Naive B cell (primary cell): Measurements from ENCODE around the gene BZW2. TPM values are rescaled to one million over a fixed set of nuclear protein-coding genes. Genes with fewer than 3 reads are reported as not detected.
"Not testable (repeated sequence)": the region's sequence is repeated elsewhere in the genome, so short reads cannot be mapped to it uniquely, and the experiment has no call there.

ENCODE experiments used
- ATAC-seq, 2 donors: fragments of 150-1000 bp; cut with Tn5 transposase; 2 replicates each; pipeline ENCODE4 v1.10.0; 2021; ENCODE audit warnings: low read depth in 2 of 2, mild to moderate bottlenecking in 2 of 2, moderate library complexity in 2 of 2
- DNase-seq: peaks from one replicate; pipeline ENCODE4 v3.0.0; 2022
- H3K27ac Mint-ChIP-seq, 6 donors: one replicate each; pipeline ENCODE4 v1.8.0; 2020 to 2022; ENCODE audit warnings: mild to moderate bottlenecking in 6 of 6, mixed read lengths in 6 of 6, moderate library complexity in 5 of 6, inconsistent platforms in 2 of 6
- H3K27me3 Mint-ChIP-seq, 3 donors: one replicate each; pipeline ENCODE4 v1.8.0; 2021 to 2022; ENCODE audit warnings: mixed read lengths in 3 of 3, mild to moderate bottlenecking in 1 of 3
- H3K36me3 Mint-ChIP-seq, 2 donors: one replicate each; pipeline ENCODE4 v1.8.0; 2020 to 2022; ENCODE audit warnings: mixed read lengths in 2 of 2, inconsistent platforms in 1 of 2, mild to moderate bottlenecking in 1 of 2
- H3K4me1 Mint-ChIP-seq, 3 donors: one replicate each; pipeline ENCODE4 v1.8.0; 2020 to 2022; ENCODE audit warnings: mixed read lengths in 3 of 3, inconsistent platforms in 1 of 3, mild to moderate bottlenecking in 1 of 3, moderate library complexity in 1 of 3
- H3K4me3 Mint-ChIP-seq, 8 donors: one replicate each; pipeline ENCODE4 v1.8.0; 2020 to 2022; ENCODE audit warnings: mild to moderate bottlenecking in 8 of 8, mixed read lengths in 8 of 8, moderate library complexity in 8 of 8, inconsistent platforms in 2 of 8
- H3K9me3 Mint-ChIP-seq, 7 donors: one replicate each; pipeline ENCODE4 v1.8.0; 2020 to 2022; ENCODE audit warnings: mixed read lengths in 7 of 7, mild to moderate bottlenecking in 5 of 7, inconsistent platforms in 2 of 7, moderate library complexity in 1 of 7
- polyA plus RNA-seq, 6 donors: library from polyadenylated mRNA; unstranded; fragments of 300-500 nt; fragmentation: Illumina TruSeq; gene quantifications; one replicate each; pipeline ENCODE4 v1.2.3, GENCODE V29; 2021; ENCODE audit warnings: low read depth in 6 of 6

BZW2 gene
- polyA plus RNA-seq, 6 donors from 2014 or later: 38.6 to 71.2 (median 53.4) TPM

DNA sequence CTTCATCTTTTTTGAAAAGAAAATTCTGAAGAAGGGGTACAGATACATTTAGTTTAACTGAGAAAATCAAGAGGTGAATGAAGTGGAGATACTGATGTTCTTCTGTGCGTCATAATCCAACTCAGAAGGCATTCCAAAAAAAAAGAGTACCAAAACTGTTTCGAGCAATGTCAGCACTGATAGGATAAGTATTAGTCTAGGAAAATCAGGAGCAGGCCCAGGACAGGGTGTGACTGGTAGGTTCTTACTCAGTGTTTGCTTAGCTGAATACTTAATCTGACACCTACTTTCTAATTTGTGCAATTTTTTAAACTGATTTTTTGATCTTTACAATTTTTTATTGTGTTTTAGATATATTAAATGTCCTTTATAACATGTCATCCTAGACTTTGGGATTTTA is 4.3 kb downstream of the BZW2 start:
- Mint-ChIP-seq H3K4me3 (no peak overlapping the region), H3K27me3 (no peaks in the 10 kb centered on the region), H3K4me1 (peaks cover 38 to 54% (median 49%) of the 10 kb centered on the region in 3 donors), H3K9me3 (no peaks in the 10 kb centered on the region), H3K27ac (peak overlapping the region in 1 of 6 donors; percentile 45), H3K36me3 (peaks cover 0 to 3% of the 10 kb centered on the region in 2 donors)
- DNase-seq (no peak), ATAC-seq (no peak)

DNA sequence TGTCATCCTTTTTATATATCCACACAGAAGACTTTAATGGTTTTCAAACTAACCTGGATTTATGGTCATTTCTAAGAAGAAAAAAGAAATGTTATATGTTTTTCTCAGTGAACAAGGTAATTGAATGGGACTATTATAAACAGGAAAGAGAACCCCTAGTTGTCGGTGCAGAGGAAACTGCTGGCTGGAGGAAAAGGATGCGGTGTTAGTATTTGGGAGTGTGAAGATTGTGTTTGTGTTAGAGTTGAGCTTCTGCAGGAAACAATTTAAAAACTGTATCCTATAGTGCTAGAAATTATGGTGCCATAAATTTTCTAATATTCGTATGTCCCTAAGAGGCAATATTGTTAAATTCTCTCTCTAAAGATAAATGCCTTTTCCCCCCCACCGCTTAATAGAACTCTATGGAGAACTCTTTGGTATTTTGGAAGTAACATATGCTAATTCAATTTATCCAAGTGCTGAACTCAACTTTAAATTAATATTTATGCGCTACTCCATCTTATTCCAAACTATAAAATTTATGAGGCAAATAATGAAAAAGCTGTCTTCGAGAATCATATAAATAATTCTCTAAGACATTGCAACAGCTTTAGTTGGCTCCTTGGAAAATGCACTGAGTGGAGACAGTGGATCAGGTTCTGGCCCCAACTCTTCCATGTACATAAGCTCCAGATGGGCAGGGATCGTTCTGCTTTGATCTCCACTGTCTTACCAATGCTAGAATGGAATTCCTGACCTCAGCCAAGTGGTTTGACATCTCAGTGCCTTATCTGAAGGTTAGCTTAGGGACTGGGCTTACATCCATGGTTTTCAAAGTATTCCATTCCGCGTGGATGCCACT is 5.6 kb downstream of the BZW2 start:
- no peak overlapping the region for H3K4me3 Mint-ChIP-seq
- no peak for DNase-seq
- H3K4me1 Mint-ChIP-seq: peaks cover 37 to 52% (median 46%) of the 10 kb centered on the region in 3 donors
- no peaks in the 10 kb centered on the region for H3K9me3 Mint-ChIP-seq
- no peak for ATAC-seq
- peak overlapping the region in 1 of 6 donors; percentile 56 for H3K27ac Mint-ChIP-seq
- H3K36me3 Mint-ChIP-seq: peaks cover 0 to 3% of the 10 kb centered on the region in 2 donors
- no peaks in the 10 kb centered on the region for H3K27me3 Mint-ChIP-seq

DNA sequence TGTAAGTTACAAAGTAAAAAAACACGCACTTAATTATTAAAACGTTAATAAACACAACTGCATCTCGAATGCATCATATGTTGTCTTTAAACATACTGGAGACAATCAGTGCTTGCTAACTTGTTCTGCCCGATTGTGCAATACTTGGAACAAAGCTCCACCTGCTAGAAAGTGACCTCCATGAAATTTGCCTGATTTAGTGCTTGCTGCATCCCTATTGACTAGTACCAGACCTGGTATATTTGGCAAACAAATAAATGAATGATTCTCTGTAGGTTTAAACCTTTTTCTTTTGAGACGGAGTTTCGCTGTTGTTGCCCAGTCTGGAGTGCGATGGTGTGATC is 6.2 kb downstream of the BZW2 start:
- H3K27me3 Mint-ChIP-seq: no peaks in the 10 kb centered on the region
- peaks cover 32 to 47% (median 40%) of the 10 kb centered on the region in 3 donors for H3K4me1 Mint-ChIP-seq
- H3K9me3 Mint-ChIP-seq: no peaks in the 10 kb centered on the region
- H3K4me3 Mint-ChIP-seq: no peak overlapping the region
- DNase-seq: no peak
- no peak for ATAC-seq
- H3K36me3 Mint-ChIP-seq: peaks cover 0 to 3% of the 10 kb centered on the region in 2 donors
- no peak overlapping the region for H3K27ac Mint-ChIP-seq

DNA sequence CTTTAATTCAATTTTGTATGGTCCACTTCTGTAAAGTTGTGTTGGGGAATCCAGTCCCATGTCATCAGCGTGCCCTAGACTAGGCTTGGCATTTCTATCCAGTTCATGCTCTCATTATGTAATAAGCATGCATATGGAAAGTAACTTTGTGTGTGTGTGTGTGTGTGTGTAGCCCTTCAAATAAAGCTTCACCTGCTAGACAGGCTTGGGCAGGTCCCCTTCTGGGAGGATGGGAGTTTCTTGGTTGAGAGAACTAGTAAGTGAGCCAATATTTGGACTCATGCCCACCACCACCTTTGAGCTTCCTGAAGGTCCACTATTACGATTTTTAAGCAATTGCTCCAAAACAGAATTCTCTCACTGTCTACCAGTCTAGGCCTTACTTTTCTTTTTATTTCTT is 6.9 kb downstream of the BZW2 start:
- Mint-ChIP-seq H3K27ac (peak overlapping the region in 1 of 6 donors; percentile 40), H3K4me1 (peaks cover 32 to 44% (median 40%) of the 10 kb centered on the region in 3 donors), H3K9me3 (no peaks in the 10 kb centered on the region), H3K27me3 (no peaks in the 10 kb centered on the region), H3K36me3 (peaks cover 0 to 3% of the 10 kb centered on the region in 2 donors), H3K4me3 (no peak overlapping the region)
- ATAC-seq: no peak
- DNase-seq: no peak

DNA sequence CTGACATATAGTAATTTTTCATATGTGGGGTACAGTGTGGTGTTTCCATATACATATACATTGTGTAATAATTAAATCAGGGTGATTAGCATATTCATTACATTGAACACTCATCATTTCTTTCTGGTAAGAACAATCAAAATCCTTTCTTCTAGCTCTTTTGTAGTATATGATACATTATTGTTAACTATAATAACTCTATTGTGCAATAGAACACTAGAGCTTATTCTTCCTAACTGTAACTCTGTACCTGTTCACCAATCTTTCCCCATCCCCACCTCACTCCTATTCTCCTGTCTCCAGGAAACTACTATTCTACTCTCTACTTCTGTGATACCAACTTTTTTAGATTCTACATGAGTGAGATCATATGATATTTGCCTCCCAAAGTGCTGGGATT is 9.4 kb downstream of the BZW2 start:
- peaks cover 20 to 33% (median 28%) of the 10 kb centered on the region in 3 donors for H3K4me1 Mint-ChIP-seq

DNA sequence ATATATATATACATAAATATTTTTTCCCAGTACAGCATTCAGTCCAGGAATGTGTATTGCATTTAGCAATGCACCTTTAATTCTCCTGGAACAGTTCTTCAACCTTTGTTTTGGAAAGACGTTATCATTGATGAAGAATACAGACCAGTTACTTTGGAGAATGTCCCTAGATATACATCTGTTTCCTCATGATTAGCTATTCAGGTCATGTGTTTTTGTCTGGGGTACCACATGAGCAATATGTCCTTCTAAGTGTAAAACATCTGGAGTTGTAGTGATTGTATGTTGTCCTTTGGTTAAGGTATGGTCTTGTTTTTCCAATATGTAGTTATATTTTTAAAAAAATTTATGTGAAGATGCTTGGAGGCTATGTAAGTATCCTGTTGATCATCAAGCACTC is 10.2 kb downstream of the BZW2 start:
- DNase-seq (no peak), ATAC-seq (no peak)
- Mint-ChIP-seq H3K36me3 (no peaks in the 10 kb centered on the region), H3K4me1 (peaks cover 22 to 31% (median 27%) of the 10 kb centered on the region in 3 donors), H3K4me3 (no peak overlapping the region), H3K27me3 (no peaks in the 10 kb centered on the region), H3K9me3 (no peaks in the 10 kb centered on the region), H3K27ac (no peak overlapping the region)

More for the DNA sequence above, 9.4 kb downstream of the BZW2 start:
- Mint-ChIP-seq H3K27me3 (no peaks in the 10 kb centered on the region), H3K36me3 (no peaks in the 10 kb centered on the region), H3K4me3 (no peak overlapping the region), H3K9me3 (no peaks in the 10 kb centered on the region), H3K27ac (no peak overlapping the region)
- ATAC-seq (no peak), DNase-seq (no peak)

DNA sequence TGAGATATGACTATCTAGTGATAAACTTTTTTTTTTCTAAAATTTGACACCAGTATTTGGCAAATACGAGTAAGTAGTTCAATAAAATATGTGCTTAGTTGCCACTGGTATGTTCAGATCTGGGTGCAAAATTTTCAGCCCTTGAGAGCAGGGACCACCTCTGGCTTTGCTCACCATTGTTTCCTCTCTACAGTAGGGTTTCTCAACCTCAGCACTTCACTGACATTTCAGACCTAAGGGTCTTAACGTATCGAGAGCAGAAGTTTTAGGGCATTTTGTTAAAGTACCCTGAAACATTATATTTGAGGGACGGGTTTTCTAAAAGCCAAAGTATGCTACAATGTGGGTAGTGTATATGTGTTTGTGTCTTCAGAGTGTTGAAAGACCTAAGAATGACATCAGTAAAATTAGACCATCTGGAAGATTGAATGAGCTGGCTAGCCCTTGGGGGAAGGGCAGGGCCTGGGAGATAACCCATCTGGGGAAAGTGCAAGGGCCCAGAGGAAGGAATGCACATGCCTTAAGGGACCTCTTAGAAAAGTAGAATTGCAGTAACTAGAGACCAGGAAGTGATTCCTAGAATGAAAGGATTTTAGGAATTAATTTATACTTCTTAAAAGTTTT is 11.8 kb downstream of the BZW2 start:
- H3K9me3 Mint-ChIP-seq: no peaks in the 10 kb centered on the region
- no peak for ATAC-seq
- no peaks in the 10 kb centered on the region for H3K27me3 Mint-ChIP-seq
- H3K4me3 Mint-ChIP-seq: no peak overlapping the region
- DNase-seq: no peak
- H3K36me3 Mint-ChIP-seq: no peaks in the 10 kb centered on the region
- H3K4me1 Mint-ChIP-seq: peaks cover 21 to 30% (median 23%) of the 10 kb centered on the region in 3 donors
- peak overlapping the region in 2 of 6 donors; percentile 35 to 89 for H3K27ac Mint-ChIP-seq

DNA sequence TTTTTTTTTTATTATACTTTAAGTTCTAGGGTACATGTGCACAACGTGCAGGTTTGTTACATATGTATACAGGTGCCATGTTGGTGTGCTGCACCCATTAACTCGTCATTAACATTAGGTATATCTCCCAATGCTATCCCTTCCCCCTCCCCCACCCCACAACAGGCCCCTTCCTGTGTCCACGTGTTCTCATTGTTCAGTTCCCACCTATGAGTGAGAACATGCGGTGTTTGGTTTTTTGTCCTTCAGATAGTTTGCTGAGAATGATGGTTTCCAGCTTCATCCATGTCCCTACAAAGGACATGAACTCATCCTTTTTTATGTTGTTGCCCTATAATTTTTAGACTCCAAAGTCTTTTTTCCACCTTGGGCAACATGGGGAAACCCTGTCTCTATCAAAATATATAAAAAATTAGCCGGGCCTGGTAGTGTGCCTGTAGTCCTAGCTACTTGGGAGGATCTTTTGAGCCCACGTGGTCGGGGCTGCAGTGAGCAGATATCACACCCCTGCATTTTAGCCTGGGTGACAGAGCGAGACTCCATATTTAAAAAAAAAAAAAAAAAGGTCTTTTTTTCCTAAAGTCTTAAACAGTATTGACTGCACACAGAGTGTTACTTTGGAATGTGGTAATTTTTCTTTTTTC is 14.0 kb downstream of the BZW2 start:
- not testable (repeated sequence) for ATAC-seq, H3K4me3 Mint-ChIP-seq, H3K9me3 Mint-ChIP-seq, DNase-seq, H3K27ac Mint-ChIP-seq, H3K36me3 Mint-ChIP-seq, H3K27me3 Mint-ChIP-seq
- peaks cover 16 to 25% (median 18%) of the 10 kb centered on the region in 3 donors for H3K4me1 Mint-ChIP-seq

DNA sequence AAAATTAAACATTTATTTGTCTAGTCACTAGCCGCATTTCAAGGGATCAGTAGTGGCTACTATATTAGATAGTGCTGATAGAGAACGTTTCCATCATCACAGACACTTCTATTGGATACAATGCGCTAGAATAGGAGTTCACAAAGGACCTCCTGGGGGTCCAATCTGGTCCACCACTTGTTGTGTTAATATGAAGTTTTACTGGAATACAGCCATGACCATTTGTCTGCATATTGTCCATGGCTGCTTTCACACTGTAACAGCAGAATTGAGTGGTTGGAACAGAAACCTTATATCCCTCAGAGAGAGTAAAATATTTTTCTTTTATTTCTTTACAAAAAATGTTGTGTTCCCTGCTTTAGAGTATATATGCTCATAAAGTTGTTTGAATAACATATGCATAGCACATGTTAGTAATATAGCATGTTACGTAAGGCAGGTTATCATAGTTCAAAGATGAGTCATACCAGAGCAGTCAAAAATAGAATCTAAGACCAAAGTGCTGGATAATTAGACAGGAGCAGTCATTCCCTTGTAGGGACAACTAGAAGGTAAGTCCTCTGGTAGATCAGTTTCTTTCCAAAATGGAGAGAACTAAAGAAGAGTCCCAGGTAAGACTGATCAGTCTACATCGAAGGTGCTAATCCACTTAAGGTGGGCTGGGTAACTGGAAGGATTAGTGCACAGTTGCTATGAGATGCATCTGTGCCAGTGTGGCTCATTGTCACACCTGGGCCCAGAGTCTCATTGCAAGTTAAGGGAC is 14.9 kb downstream of the BZW2 start:
- Mint-ChIP-seq H3K36me3 (peaks cover 0 to 5% of the 10 kb centered on the region in 2 donors), H3K9me3 (no peaks in the 10 kb centered on the region), H3K4me3 (no peak overlapping the region), H3K27me3 (no peaks in the 10 kb centered on the region), H3K27ac (peak overlapping the region in 1 of 6 donors; percentile 9), H3K4me1 (peaks cover 12 to 20% (median 15%) of the 10 kb centered on the region in 3 donors)
- DNase-seq (no peak), ATAC-seq (no peak)

DNA sequence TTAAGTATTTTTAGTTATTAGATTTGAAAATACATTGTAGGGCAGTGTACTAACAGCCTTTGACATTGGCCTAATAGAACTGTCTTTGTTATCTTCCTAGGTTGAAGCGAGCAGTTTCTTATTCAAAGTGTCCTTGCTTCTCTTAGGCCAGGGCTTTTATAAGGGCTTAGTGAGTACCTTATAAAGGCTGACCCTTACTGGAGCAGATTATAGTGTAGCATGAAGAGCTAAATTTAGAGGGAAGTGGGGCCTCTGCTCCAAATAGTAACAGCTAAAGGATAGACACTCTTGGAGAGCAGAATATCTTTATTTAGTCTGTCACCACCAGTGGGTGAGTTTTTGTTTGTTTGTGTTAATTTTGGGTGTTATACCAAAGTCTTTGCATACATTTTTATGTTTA is 15.9 kb downstream of the BZW2 start:
- Mint-ChIP-seq H3K36me3 (peaks cover 0 to 5% of the 10 kb centered on the region in 2 donors), H3K27me3 (no peaks in the 10 kb centered on the region), H3K4me3 (no peak overlapping the region), H3K27ac (no peak overlapping the region), H3K4me1 (peaks cover 12 to 20% (median 12%) of the 10 kb centered on the region in 3 donors), H3K9me3 (no peaks in the 10 kb centered on the region)
- ATAC-seq (no peak), DNase-seq (no peak)

DNA sequence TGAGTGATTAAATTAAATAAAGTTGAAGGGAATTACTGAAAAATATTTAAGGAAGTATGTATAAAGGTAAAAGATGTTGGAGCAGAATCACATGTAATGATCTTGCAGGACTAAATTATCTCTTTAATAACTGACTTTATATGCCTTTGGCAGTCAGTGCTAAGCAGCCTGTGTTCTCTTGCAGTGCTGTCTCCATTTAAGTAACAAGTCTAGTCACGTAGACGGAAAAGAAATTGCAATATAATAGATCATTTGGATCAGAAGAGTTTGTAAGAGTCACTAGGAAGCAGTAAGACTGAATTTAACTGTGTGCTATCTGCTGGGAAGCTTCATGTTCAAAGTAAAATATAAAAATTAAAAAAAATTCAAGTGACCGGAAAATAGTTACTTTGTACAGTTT is 21.4 kb downstream of the BZW2 start:
- ATAC-seq: no peak
- no peak for DNase-seq
- no peaks in the 10 kb centered on the region for H3K27me3 Mint-ChIP-seq
- H3K9me3 Mint-ChIP-seq: peaks cover 0 to 3% (median 0%) of the 10 kb centered on the region in 7 donors
- peaks cover 4 to 6% (median 4%) of the 10 kb centered on the region in 3 donors for H3K4me1 Mint-ChIP-seq
- no peak overlapping the region for H3K4me3 Mint-ChIP-seq
- H3K36me3 Mint-ChIP-seq: peaks cover 20 to 21% of the 10 kb centered on the region in 2 donors
- peak overlapping the region in 1 of 6 donors; percentile 53 for H3K27ac Mint-ChIP-seq

DNA sequence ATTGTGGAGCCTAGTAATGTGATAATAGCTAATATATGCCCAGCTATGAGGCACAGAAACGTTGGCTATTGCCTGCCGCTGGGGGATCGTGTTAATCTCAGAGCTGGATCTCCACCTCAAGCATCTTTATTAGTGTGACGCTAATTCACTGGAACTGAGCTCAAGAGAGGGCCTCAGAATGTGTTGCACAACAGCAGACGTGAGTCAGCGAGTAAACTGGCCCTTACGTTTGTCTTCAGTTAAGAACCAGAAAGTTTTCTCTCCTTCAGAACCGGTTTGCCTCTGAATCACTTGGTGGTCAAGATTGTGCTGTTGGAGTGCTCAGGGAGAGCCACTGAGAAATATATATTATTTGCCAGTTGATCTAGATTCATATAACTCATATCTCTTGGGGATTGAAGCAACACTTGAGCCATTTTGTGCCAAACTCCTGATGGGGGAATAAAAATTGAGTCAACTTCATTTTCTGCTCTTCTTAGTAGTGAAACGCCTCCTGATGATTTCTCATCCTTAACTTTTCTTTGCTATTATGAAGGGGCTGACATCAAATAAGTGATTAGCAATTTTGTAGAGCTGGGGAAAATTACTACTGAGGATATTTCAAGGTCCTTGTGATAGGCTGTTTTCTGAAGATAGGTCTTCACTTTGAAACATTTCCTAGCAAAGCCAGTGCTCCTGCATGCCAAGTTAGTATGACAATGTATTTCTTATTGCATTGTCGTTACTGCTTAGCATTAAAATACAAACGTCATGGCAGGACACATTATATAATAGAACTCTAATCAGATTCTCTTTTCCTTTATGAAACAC is 22.3 kb downstream of the BZW2 start:
- DNase-seq (no peak), ATAC-seq (no peak)
- H3K36me3 Mint-ChIP-seq: peaks cover 25 to 27% of the 10 kb centered on the region in 2 donors
- no peak overlapping the region for H3K27ac Mint-ChIP-seq
- peaks cover 0 to 7% (median 4%) of the 10 kb centered on the region in 3 donors for H3K4me1 Mint-ChIP-seq
- H3K9me3 Mint-ChIP-seq: peaks cover 0 to 6% (median 0%) of the 10 kb centered on the region in 7 donors
- H3K27me3 Mint-ChIP-seq: no peaks in the 10 kb centered on the region
- H3K4me3 Mint-ChIP-seq: no peak overlapping the region
